Right renal pelvis (tissue), 4 donors: ENCODE results near the gene CADM1. TPM values are rescaled to one million over a fixed set of nuclear protein-coding genes. Genes with fewer than 3 reads are reported as not detected.

Experiments used
- DNase-seq, 4 donors: peaks; one replicate each; pipeline ENCODE4 v3.0.0-alpha.2; 2013; ENCODE audit warnings: low read depth in 4 of 4, low spot score in 3 of 4, missing footprints in 1 of 4
- polyA plus RNA-seq, 4 donors: library from polyadenylated mRNA; unstranded; fragments of 120-200 nt; gene quantifications; one replicate each; pipeline ENCODE4 v1.2.1, GENCODE V29; 2013; ENCODE audit not compliant: insufficient read length in 4 of 4

The CADM1 gene
- polyA plus RNA-seq, 4 donors = 126 to 146 (median 136) TPM

DNA sequence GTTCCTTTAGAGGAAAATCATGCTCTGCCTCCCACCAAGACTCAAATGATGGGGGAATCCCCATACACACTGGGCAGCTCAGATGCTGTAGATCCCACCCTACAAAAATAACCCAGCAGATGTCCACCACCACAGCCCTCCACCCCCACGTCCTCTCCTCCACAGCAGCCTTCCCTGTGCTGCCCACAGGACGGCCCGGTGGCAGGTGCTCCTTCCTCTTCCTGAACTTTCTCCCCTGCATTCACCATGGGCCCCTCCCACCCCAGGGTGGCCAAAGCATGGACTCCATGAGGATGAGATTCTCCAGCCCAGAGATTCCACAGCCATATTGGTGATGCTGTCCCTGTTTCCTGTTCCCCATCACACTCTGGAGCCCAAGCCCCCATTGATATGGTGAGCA is 368.3 kb downstream of the CADM1 start:
- no peak for DNase-seq

DNA sequence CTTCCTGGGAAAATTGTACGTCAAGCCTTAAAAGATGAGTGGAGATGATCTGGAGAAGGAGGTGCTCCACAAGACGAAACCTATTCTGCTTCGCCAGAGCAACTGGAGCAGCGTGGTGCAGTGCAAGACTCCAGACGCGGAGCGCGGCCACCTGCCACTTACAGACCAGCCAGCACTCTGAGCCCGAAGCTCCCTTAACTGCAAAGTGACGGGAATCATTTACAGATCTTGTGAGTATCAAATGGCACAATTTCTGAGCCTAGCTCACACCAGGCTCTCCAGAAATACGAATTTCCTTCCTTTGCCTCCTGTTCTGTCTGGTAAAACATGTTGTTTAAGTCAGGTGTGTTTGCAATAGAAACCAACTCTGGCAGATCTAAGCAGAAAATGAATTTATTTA is 369.3 kb downstream of the CADM1 start:
- no peak for DNase-seq

DNA sequence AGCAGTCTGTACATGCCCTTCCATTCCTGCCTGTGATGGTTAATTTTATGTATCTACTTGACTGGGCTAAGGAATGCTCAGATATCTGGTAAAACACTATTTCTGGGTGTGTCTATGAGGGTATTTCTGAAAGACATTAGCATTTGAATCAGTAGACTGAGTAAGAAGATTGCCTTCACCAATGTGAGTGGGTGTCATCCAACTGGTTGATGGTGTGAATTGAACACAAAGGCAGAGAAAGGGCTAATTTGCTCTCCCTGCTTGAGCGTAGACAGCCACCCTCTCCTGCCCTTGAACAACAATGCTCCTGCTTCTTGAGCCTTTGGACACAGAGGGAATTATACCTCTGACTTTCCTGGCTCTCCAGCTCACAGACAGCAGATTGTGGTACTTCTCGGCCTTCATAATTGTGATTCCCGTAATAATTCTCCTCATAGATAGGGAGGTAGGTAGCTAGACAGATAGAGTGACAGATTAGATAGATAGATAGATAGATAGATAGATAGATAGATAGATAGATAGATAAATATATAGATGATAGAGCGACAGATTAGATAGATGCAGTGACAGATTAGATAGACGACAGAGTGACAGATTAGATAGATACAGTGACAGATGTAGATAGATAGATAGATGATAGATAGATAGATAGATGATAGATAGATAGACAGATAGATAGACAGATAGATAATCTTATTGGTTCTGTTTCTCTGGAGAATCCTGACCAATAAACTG is 370.6 kb downstream of the CADM1 start:
- DNase-seq = no peak

DNA sequence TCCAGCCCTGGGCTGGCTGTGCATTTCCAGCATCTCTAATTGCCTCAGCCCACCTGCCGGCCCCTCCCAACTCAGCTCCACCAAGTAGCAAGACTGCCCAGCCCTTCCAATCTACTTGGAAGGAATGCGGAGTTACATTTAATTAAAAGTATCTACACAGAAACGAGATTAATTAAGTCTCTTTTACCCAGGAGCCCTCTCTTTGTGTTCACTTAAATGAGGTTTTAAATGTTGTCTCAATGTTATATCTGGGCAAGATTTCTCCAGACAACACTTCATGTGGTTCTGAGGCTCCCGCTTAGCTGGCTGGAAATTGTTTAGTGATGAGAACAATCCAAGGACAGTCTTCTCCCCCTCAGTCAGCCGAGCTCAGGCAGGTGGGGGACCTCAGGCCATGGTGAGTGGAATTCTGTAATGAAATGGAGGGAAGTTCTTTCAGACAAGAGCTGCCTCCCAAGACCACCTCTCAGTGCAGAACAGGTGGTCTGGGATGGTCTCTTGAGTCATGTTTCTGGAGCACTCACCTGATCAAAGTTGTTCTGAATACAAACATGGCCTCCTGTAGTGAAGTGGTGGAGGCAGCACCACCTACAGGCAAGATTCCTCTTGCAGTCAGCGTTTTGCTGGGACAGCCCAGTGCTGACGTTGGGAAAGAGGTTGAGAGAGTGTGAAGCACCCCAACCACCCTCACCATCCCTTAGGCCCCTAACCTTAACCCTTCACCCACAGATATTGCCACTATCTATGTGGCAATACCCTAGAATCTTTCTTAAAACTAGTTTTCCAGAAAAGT is 371.6 kb downstream of the CADM1 start:
- DNase-seq = no peak

DNA sequence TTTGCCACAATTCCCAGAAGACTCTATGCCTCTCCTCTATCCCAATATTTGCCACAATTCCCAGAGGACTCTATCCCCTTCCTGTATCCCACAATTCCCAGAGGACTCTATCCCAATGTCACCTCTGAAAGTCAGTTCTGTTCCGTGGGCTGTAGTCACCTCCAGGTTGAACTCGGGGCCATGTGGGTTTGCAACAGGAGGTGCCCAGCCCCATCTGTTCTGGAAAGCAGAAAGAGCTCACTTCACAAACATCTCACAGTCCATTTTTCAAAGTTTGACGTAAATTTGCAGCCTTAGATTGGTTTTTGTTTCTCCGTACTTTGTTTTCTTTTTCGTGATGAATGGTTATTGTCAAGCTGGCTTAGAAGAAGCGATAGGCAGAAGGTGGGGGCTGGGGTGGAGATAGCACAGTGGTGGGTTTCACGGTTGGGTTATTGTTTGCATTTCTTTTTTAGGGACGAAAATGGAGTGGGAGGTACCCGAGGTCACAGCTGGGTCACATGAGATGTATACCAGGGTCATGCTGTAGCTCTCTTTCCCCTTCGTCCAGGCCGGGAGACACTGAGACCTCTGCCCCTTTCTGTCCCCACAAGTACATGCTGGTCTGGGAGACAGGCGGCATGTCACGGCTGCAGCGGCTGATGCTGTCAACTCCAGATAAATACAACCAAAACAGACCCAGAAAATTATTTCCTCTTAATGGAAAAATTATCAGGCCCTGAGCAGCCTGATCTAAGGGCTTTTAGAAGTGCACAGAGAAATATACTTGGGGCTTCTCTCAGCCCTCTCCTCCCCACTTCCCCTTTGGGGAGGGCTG is 374.5 kb downstream of the CADM1 start:
- DNase-seq = no peak

DNA sequence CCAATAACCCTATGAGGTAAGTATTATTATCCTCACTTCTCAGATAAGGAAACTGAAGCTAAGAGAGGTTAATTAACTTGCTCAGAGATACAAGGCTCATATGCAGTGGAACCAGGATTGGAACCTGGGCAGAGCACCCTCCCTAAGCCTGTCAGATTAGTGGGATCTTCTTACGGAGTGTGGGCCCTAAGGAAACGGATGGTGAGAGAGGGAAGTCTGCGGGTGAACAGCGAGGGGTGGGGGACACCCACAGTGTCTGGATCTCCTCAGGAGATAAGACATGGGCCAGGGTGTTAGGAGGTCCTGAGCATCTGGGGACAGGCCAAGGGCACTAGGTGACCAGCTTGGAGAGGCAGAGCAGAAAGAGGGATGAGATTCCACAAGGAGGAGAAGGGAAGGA is 376.0 kb downstream of the CADM1 start:
- no peak for DNase-seq

DNA sequence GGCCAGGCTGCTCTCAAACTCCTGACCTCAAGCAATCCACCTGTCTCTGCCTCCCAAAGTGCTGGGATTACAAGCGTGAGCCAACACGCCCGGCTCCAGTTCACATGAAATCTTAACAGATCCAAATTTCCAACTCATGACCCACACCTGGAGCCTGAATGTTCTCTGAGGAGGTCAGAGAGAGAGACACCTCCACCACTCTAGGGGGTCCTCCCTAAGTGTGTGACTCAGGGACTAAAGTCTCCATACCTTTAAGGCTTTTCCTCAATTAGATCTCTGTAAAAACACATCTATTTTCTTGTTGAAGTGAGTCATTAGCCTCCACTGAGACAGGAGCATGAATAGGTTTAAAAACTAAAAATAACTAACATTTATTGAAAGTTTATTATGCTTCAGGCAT is 376.4 kb downstream of the CADM1 start:
- no peak for DNase-seq

DNA sequence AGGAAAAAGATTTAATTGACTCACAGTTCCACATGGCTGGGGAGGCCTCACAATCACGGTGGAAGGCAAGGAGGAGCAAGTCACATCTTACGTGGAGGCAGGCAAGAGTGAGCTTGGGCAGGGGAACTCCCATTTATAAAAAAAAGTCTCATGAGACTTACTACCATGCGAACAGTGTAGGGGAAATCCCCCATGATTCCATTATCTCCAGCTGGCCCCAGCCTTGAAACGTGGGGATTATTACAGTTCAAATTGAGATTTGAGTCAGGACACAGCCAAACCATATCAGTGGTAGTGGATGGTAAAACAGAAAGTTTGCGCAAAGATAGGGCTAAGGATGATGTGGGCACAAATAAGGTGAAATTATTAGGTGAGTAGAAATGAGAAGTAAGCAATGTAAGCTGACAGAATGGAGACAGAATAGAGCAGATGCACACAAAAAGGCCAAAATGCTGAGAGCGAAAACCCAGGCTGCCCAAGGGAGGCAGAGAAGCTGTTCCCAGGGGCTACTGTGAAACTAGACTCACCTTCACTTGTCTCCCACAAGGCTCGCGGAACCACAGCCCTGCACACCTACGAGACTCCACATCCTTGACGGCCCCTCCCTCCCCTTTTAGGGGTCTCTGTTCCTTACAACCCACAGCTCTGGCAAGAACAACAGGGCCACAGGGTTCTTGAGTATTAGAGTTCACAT is 377.6 kb downstream of the CADM1 start:
- DNase-seq = no peak

DNA sequence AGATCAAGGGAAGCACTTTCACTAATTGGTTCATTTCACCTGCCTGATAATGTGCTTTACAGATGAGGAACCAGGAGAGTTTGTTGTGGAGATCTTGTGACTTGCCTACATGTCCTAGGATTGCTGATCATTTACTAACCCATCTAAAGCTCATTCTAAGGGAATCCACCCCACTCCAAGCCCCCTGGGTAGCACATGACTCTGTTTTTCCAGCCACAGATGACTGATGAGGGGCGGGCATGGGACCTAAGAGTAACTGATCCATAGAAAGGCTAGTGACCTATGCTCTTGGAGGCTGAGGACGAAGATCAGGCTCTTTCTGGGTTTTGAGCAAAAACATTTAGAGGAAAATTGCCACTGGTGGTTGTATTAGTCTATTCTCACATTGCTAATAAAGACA is 378.1 kb downstream of the CADM1 start:
- no peak for DNase-seq

DNA sequence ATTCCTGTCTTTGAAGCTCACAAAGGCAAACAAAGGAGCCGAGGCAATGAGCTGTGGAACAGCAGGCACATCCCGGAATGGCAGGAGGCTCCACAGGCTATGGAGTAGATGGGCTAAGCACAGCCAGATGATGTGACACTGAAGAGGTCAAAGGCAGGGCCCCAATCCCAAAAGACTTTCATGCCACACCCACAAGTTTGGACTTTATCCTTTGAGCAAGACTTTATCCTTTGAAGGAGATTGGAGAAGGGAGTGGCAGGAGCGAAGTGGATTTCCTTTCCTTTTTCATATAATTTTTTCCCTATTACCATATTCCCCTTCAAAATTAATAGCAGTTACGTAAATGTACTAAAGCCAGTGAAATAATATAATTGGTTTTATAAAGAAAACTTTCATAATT is 379.4 kb downstream of the CADM1 start:
- DNase-seq = no peak

DNA sequence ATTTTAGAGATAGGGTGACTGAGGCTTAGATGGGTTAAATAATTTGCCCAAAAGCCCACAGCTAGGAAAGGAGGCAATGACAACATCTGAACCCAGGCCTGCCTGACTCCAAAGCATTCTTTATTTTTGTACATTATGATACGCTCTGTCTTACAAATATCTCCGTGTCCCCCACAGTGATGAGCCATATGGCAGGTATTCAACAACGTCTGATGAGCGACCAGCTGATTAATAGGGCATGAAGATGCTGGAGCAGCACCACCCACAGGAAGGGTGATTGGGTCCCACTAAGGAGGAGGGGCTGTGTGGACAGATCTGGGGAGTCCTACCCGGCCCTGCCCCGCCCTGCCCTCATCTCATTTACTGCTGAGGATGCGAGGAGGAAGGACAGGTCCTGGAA is 380.6 kb downstream of the CADM1 start:
- DNase-seq = no peak

DNA sequence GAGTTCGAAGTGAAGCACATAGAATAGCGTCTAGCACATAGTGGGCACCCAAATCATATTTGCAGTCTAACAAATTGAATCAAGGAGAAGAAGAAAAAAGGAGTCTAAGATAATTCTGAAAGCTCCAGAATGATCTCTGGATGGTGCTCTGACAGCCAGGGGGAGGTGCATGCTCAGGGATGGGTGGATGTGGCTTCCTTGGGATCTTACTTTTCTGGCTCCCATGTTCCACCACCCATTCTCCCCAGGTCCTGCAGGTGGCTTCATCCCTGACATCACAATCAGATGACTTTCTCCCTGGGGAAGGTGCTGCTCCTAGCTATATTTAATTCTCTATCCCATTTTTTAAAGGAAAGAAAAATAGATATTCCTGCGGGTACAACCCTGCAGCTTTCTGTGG is 381.9 kb downstream of the CADM1 start:
- DNase-seq = no peak
